HG03575 (cell line): ENCODE measurements around the gene CRLF1.

Experiments used
- ATAC-seq: cut with Tn5 transposase; IDR thresholded peaks from one replicate; pipeline ENCODE4 v1.9.1; 2021; ENCODE audit not compliant: unreplicated experiment, insufficient number of reproducible peaks, low FRiP score; ENCODE audit errors: extremely low read depth

Gene CRLF1

GRCh38 chr19:18606281-18607225 is at the start of gene CRLF1:
CRLF1 (minus strand) TSS chr19:18606799; CDS start chr19:18606656, 143 bp downstream.
- ATAC-seq = no peak

DNA sequence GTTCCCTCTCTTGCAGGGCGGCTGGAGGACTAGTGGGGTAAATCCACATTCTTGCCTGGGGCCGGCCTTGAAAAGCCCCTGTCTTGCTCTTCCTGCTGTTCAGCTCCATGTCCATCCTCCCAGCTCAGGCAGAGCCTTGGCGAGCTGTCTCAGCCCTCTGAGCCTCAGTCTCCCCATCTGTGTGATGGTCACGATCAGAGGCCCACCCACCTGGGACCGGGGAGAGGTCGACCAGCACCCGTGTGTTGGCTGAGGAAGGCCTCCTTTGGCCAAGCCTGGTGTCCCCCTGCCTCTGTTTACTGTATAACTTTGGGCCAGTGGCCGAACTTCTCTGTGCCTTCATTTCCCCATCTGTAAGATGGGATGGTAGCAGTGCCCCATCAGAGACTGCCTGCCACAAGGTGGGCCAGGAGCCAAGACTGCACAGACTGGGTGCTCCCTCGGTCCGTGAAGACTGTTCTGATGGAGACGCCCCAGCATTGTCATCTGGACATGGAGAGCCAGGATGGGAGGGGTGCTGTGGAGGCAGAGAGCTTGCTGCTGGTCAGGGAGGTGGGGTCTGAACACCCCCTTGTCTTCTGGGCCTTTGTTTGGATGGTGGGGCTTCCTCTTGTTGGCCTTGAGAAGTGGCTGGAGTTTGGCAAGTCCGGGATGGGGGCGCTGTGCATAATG is 48.7 kb upstream of the CRLF1 start:
- no peak for ATAC-seq

DNA sequence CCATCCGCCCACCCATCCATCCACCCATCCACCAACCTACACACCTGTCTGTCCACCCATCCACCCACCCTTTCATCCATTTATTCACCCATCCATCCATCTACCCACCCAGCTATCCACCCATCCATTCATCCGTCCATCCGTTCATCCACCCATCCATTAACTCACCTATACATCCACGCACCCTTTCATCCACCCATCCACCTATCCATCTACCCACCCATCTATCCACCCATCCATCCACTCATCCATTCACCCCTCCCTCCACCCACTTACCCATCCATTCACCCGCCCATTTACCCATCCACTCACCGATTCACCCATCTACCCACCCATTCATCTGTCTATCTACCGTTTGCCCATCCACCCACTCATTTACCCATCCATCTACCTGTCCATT is 47.9 kb upstream of the CRLF1 start:
- no peak for ATAC-seq

DNA sequence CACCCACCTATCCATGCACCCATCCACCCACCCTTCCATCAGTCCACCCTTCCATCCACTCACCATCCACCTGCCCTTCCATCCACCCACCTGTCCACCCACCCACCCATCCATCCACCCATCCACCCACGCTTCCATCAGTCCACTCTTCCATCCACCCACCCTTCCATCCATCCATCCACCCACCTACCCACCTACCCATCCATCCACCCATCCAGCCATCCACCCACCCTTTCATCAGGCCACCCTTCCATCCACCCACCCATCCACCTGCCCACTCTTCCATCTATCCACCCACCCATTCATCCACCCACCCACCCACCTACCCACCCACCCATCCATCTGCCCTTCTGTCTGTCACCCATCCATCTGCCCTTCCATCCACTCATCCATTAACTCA is 47.3 kb upstream of the CRLF1 start:
- ATAC-seq = no peak

GRCh38 chr19:18651733-18652132 is 45.1 kb upstream of the CRLF1 start:
- no peak for ATAC-seq

DNA sequence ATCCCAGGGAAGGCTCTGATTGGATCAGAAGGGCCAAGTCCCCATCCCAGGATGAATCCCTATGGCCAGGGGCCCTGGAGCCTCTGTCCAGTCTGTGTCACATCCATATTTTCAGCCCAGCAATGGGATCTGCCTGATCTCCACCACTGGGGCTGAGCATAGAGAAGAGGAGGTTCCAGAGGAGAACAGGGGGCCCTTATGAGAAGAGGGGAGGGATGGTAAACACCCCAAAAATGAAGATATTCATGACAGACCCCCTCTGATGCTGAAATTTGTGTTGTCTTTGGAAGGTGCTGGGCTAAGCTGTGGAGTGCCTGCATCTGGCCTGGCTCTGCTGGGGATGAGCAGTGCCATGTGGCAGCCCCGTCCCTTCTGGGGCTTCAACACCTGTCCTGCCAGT is 44.7 kb upstream of the CRLF1 start:
- no peak for ATAC-seq

- no peak for ATAC-seq
Measured at GRCh38 chr19:18650468-18651041, 44.0 kb upstream of the CRLF1 start.

- no peak for ATAC-seq
Measured at GRCh38 chr19:18650021-18650390, 43.4 kb upstream of the CRLF1 start.

DNA sequence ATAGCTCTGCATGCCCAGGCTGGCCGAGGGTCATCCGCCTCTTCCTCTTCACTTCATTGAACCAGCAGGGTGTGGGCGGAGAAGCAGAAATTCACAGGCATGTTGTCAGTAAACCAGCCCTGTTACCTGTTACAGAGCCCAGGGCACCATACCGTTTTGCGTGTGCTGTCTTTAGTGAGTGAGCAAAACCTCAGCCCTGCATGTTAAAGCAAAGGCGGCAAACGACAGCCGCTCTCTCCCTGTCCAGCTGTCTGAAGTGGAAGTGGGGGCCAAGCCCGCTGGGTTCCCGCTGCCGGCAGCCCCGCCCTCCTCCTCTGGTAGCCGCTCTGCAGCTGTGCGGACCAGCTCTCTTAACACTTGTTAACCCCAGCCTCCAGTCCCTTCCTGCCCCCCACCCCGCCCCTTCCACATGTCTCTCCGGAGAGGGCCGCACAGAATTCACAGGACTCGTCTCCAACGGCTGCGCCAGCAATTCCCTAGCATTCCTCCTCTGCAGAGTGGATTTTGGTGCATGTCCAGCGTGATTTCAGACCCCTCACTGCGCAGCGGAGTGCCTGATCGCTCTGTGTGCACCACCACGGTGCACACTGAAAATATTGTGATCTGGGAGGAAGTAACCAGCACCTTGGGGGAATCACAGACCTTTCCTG is 42.9 kb upstream of the CRLF1 start:
- no peak for ATAC-seq

DNA sequence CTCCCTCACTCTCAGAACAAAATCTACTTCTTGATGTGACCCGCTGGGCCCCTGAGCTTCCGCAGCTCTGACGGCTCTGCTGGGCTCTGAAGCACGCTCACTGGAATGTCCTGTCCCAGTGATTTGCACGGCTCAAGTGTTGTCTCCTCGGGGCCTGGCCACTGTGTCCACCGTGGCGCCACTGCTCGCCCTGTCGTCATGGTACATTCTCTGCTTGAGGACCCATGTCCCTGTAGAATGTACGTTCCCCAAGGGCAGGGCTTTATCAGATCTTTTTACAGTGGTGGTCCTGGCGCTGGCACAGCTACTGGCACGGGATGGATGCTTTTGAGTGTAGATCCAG is 42.3 kb upstream of the CRLF1 start:
- ATAC-seq = no peak

GRCh38 chr19:18647807-18648206 is 41.2 kb upstream of the CRLF1 start:
- no peak for ATAC-seq

GRCh38 chr19:18647371-18647767 is 40.8 kb upstream of the CRLF1 start:
- no peak for ATAC-seq

- no peak for ATAC-seq
Measured at GRCh38 chr19:18646535-18647370, 40.2 kb upstream of the CRLF1 start.

- ATAC-seq = no peak
Measured at GRCh38 chr19:18645035-18645511, 38.5 kb upstream of the CRLF1 start.

DNA sequence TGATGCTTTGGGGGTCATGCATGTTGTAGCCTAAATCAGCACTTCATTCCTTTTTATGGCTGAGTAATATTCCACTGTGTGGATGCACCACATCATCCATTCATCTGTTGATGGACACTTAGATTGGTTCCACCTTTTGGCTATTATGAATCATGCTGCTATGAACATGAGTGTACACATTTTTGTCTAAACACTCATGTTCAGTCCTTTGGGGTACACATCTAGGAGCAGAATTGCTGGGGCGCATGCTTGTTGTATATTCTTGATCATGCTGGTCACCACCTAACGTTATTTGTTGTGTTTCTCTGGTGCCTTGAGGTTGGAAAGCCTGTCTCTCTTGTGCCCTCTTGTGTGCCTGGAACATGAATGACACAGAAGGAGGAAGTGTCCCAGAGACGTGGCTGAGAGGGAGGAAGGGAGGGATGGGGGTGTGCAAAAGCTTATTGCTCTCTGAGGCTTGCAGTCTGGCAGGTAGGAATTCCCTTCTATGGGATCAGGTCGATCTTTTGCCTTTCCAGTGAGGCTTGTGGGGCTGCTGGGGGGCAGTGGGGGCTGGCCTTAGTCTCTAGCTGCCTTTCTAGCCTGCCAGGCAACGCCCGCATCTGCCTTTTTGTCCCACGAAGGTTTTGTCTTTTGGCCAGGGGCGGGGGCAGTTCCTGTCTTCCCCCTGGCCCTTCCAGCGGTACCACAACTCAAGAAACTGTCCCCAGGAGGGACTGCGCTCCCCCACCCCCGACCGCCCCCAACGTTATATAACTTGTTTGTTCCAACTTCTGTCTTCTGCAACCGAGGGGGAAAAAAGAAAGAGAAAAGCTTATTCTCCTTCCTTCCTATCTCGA is 37.8 kb upstream of the CRLF1 start:
- ATAC-seq = no peak

- ATAC-seq = no peak
Measured at GRCh38 chr19:18639706-18640243, 33.2 kb upstream of the CRLF1 start.
